SK-N-SH (cell line): Measurements from ENCODE around the gene CSTPP1. TPM values are rescaled to one million over a fixed set of nuclear protein-coding genes. Genes with fewer than 3 reads are reported as not detected.

ENCODE experiments used
- CTCF ChIA-PET: fragments of 300-600, 350-600 bp; formaldehyde crosslinking; extraction: SDS; loops from one replicate; lab custom pipeline; 2021; lab: Yijun Ruan, JAX
- POLR2A ChIA-PET: fragments of 350-600 bp; sonication (Branson Sonifier 250); formaldehyde crosslinking; extraction: SDS; loops from one replicate; lab custom pipeline; 2020; ENCODE audit warnings: antibody characterized with exemption, inconsistent platforms; lab: Yijun Ruan, JAX
- DNase-seq: peaks from one replicate; pipeline ENCODE4 v3.0.0; 2012
- H2AFZ ChIP-seq: fragments of 200-600 bp; sonication (generic); 2 replicates; pipeline ENCODE4 v1.8.1; 2016; ENCODE audit warnings: antibody characterized with exemption, mild to moderate bottlenecking, low read depth
- H3F3A ChIP-seq: fragments of 200-600 bp; sonication (generic); replicated peaks from 2 replicates; pipeline ENCODE3; 2016; ENCODE audit warnings: antibody characterized with exemption, mild to moderate bottlenecking; ENCODE audit not compliant: insufficient read depth
- H3K27ac ChIP-seq, 2 experiments: fragments of 200-500 bp in 1 of 2; fragments of 200-600 bp in 1 of 2; sonication (Bioruptor generic) in 1 of 2; sonication (generic), shearing (Covaris generic) in 1 of 2; 2 replicates each; pipeline versions ENCODE4 v1.5.1 to v1.6.1; 2014 to 2016; ENCODE audit warnings: low read depth in 2 of 2, inconsistent platforms in 1 of 2, low read length in 1 of 2, mild to moderate bottlenecking in 1 of 2, mixed read lengths in 1 of 2
- H3K27me3 ChIP-seq: fragments of 200-600 bp; sonication (generic), shearing (Covaris generic); 2 replicates; pipeline ENCODE4 v1.6.1; 2016; ENCODE audit warnings: mixed run types; ENCODE audit not compliant: insufficient read depth
- H3K36me3 ChIP-seq, 2 experiments: fragments of 200-500 bp in 1 of 2; fragments of 200-600 bp in 1 of 2; sonication (Bioruptor generic) in 1 of 2; sonication (generic) in 1 of 2; replicated peaks in 1 of 2; 2 replicates each; pipeline versions ENCODE3 to v1.5.1; 2014 to 2016; ENCODE audit warnings: low read length in 1 of 2, mild to moderate bottlenecking in 1 of 2; ENCODE audit not compliant: insufficient read depth in 2 of 2, control insufficient read depth in 1 of 2
- H3K4me1 ChIP-seq, 2 experiments: fragments of 200-500 bp in 1 of 2; fragments of 200-600 bp in 1 of 2; sonication (Bioruptor generic) in 1 of 2; sonication (generic), shearing (Covaris generic) in 1 of 2; 2 replicates each; pipeline versions ENCODE4 v1.5.1 to v1.6.1; 2014 to 2016; ENCODE audit warnings: low read depth in 1 of 2, low read length in 1 of 2, mixed run types in 1 of 2; ENCODE audit not compliant: insufficient read depth in 2 of 2, control insufficient read depth in 1 of 2
- H3K4me2 ChIP-seq: fragments of 200-600 bp; sonication (generic), shearing (Covaris generic); 2 replicates; pipeline ENCODE4 v1.6.1; 2017; ENCODE audit warnings: mixed run types
- H3K4me3 ChIP-seq, 2 experiments: fragments of 200-500 bp in 1 of 2; fragments of 200-600 bp in 1 of 2; sonication (Bioruptor generic) in 1 of 2; sonication (generic), shearing (Covaris generic) in 1 of 2; 2 replicates each; pipeline versions ENCODE4 v1.5.1 to v1.8.1; 2014 to 2016; ENCODE audit warnings: low read depth in 2 of 2, inconsistent platforms in 1 of 2, low read length in 1 of 2, mild to moderate bottlenecking in 1 of 2, mixed read lengths in 1 of 2, moderate library complexity in 1 of 2
- H3K79me2 ChIP-seq: fragments of 200-600 bp; sonication (generic); 2 replicates; pipeline ENCODE4 v1.8.1; 2017; ENCODE audit warnings: mild to moderate bottlenecking; ENCODE audit not compliant: insufficient read depth
- H3K9ac ChIP-seq: fragments of 200-600 bp; sonication (generic); 2 replicates; pipeline ENCODE4 v1.6.1; 2017; ENCODE audit warnings: mixed run types
- H3K9me2 ChIP-seq: fragments of 200-600 bp; sonication (generic); 2 replicates; pipeline ENCODE4 v1.6.1; 2017; ENCODE audit warnings: mixed run types
- H3K9me3 ChIP-seq: fragments of 200-600 bp; sonication (generic); 2 replicates; pipeline ENCODE4 v1.6.1; 2017; ENCODE audit warnings: mixed run types, mild to moderate bottlenecking, moderate library complexity
- H4K20me1 ChIP-seq: fragments of 200-600 bp; sonication (generic); 2 replicates; pipeline ENCODE4 v1.6.1; 2017; ENCODE audit warnings: mild to moderate bottlenecking, mixed run types; ENCODE audit not compliant: insufficient read depth
- CHD2 ChIP-seq: fragments of 150-350 bp; IDR thresholded peaks from 2 replicates; pipeline ENCODE4 v1.6.1; 2018; ENCODE audit warnings: low read length; ENCODE audit not compliant: partially characterized antibody
- CTCF ChIP-seq: fragments of 200-600 bp; sonication (generic); IDR thresholded peaks from 2 replicates; pipeline ENCODE4 v1.6.1; 2017; ENCODE audit warnings: antibody characterized with exemption, mild to moderate bottlenecking, moderate library complexity
- ELF1 ChIP-seq: IDR thresholded peaks from 2 replicates; pipeline ENCODE4 v1.4.0; 2012
- EP300 ChIP-seq, 2 experiments: IDR thresholded peaks; 2 replicates each; pipeline versions ENCODE4 v1.4.0 to v1.6.1; 2012; ENCODE audit warnings: borderline replicate concordance in 1 of 2, low read depth in 1 of 2, low read length in 1 of 2
- GATA2 ChIP-seq: sonication (generic); formaldehyde crosslinking; IDR thresholded peaks from 2 replicates; pipeline ENCODE4 v1.5.0; 2020; ENCODE audit warnings: mild to moderate bottlenecking, missing genetic modification reagents
- IRF3 ChIP-seq: fragments of 150-350 bp; IDR thresholded peaks from 2 replicates; pipeline ENCODE4 v1.6.1; 2016; ENCODE audit warnings: mild to moderate bottlenecking, low read depth, low read length
- MEF2A ChIP-seq: IDR thresholded peaks from 2 replicates; pipeline ENCODE4 v1.4.0; 2012; ENCODE audit warnings: low read depth, borderline replicate concordance
- MXI1 ChIP-seq: IDR thresholded peaks from 2 replicates; pipeline ENCODE4 v1.6.1; 2012; ENCODE audit warnings: mild to moderate bottlenecking, low read depth, low read length, improper control_type of control experiment
- RAD21 ChIP-seq: IDR thresholded peaks from 2 replicates; pipeline ENCODE4 v1.6.1; 2012; ENCODE audit warnings: mild to moderate bottlenecking, low read length
- RCOR1 ChIP-seq: fragments of 150-350 bp; IDR thresholded peaks from 2 replicates; pipeline ENCODE4 v1.6.1; 2017; ENCODE audit warnings: antibody characterized with exemption, low read length
- RXRA ChIP-seq: IDR thresholded peaks from 2 replicates; pipeline ENCODE4 v1.4.0; 2012; ENCODE audit warnings: low read depth, mild to moderate bottlenecking, borderline replicate concordance
- SMC3 ChIP-seq: IDR thresholded peaks from 2 replicates; pipeline ENCODE4 v1.6.1; 2012; ENCODE audit warnings: low read depth, low read length, improper control_type of control experiment
- TAF1 ChIP-seq: IDR thresholded peaks from 2 replicates; pipeline ENCODE4 v1.6.1; 2012; ENCODE audit warnings: low read depth, mild to moderate bottlenecking, low read length, moderate library complexity, borderline replicate concordance
- TCF12 ChIP-seq: IDR thresholded peaks from 2 replicates; pipeline ENCODE4 v1.4.0; 2012
- WGBS: methylation state at CpG from one replicate; pipeline ENCODE4 v1.1.6; 2017; ENCODE audit warnings: low lambda C conversion rate; 5-methylcytosine and 5-hydroxymethylcytosine counted together
- polyA plus RNA-seq, 3 experiments: library from polyadenylated mRNA; depleted of rRNA; stranded (reverse); fragments of >200 nt; gene quantifications; 2 replicates each; pipeline ENCODE4 v1.2.3, GENCODE V29; 2012
- TF ChIP-seq, protein P1 (sequence below): IDR thresholded peaks from 2 replicates; pipeline ENCODE4 v1.6.1; 2012; ENCODE audit warnings: mild to moderate bottlenecking, low read depth, low read length, moderate library complexity
- TF ChIP-seq, protein P2 (sequence below): fragments of 150-350 bp; IDR thresholded peaks from 2 replicates; pipeline ENCODE4 v1.6.1; 2017; ENCODE audit warnings: antibody characterized with exemption, low read length, low read depth, borderline replicate concordance
- TF ChIP-seq, protein P3 (sequence below): IDR thresholded peaks from 2 replicates; pipeline ENCODE4 v1.4.0; 2012; ENCODE audit warnings: low read depth
- TF ChIP-seq, protein P4 (sequence below): IDR thresholded peaks from 2 replicates; pipeline ENCODE4 v1.4.0; 2012; ENCODE audit warnings: low read depth, borderline replicate concordance

Gene CSTPP1
- polyA plus RNA-seq, 1 of the 3 experiments (the other 2 are of a cell fraction): 85.7 TPM

GRCh38 chr11:47021527-47021818 is 84.9 kb downstream of the CSTPP1 start:
- H3K9me2 ChIP-seq: no peaks in the 10 kb centered on the region
- H3K79me2 ChIP-seq: no peaks in the 10 kb centered on the region
- H3K27ac ChIP-seq: no peak overlapping the region; a peak in 1 of 4 replicates
- no peaks in the 10 kb centered on the region for H4K20me1 ChIP-seq
- no peaks in the 10 kb centered on the region for H3K27me3 ChIP-seq
- H3K9ac ChIP-seq: no peak overlapping the region
- H3K4me2 ChIP-seq: no peak overlapping the region
- no peak overlapping the region for H3K4me3 ChIP-seq
- 100% methylated on average over 1 of the region's 1 CpG for WGBS
- DNase-seq: no peak
- H2AFZ ChIP-seq: no peak overlapping the region
- H3K4me1 ChIP-seq: peaks cover 2 to 14% of the 10 kb centered on the region in 2 experiments; a peak in 2 of 4 replicates
- CTCF ChIA-PET: interaction anchor here (0.6 to 1.5 kb wide), 6 partner anchors 14 to 910 kb away, joined by 3 to 6 read pairs (median 3); no protein-coding TSS in a partner anchor
- TF ChIP-seq TAF1: no peak
- TF ChIP-seq TCF12: no peak
- TF ChIP-seq ELF1: no peak
- TF ChIP-seq GATA2 (CRISPR knock-in tag): no peak
- TF ChIP-seq RAD21: no peak
- TF ChIP-seq, protein P1, sequence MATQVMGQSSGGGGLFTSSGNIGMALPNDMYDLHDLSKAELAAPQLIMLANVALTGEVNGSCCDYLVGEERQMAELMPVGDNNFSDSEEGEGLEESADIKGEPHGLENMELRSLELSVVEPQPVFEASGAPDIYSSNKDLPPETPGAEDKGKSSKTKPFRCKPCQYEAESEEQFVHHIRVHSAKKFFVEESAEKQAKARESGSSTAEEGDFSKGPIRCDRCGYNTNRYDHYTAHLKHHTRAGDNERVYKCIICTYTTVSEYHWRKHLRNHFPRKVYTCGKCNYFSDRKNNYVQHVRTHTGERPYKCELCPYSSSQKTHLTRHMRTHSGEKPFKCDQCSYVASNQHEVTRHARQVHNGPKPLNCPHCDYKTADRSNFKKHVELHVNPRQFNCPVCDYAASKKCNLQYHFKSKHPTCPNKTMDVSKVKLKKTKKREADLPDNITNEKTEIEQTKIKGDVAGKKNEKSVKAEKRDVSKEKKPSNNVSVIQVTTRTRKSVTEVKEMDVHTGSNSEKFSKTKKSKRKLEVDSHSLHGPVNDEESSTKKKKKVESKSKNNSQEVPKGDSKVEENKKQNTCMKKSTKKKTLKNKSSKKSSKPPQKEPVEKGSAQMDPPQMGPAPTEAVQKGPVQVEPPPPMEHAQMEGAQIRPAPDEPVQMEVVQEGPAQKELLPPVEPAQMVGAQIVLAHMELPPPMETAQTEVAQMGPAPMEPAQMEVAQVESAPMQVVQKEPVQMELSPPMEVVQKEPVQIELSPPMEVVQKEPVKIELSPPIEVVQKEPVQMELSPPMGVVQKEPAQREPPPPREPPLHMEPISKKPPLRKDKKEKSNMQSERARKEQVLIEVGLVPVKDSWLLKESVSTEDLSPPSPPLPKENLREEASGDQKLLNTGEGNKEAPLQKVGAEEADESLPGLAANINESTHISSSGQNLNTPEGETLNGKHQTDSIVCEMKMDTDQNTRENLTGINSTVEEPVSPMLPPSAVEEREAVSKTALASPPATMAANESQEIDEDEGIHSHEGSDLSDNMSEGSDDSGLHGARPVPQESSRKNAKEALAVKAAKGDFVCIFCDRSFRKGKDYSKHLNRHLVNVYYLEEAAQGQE: no peak
- TF ChIP-seq, protein P2, sequence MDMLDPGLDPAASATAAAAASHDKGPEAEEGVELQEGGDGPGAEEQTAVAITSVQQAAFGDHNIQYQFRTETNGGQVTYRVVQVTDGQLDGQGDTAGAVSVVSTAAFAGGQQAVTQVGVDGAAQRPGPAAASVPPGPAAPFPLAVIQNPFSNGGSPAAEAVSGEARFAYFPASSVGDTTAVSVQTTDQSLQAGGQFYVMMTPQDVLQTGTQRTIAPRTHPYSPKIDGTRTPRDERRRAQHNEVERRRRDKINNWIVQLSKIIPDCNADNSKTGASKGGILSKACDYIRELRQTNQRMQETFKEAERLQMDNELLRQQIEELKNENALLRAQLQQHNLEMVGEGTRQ: no peak
- no peak for TF ChIP-seq CTCF
- TF ChIP-seq MEF2A: no peak
- TF ChIP-seq SMC3: no peak
- no peak for TF ChIP-seq RCOR1
- no peak for TF ChIP-seq EP300 (IDR thresholded peaks at IDR 0.05; ENCODE audit: borderline replicate concordance in 1 of 2, low read depth in 1 of 2, low read length in 1 of 2)
- no peak for TF ChIP-seq IRF3
- no peak for TF ChIP-seq RXRA
- TF ChIP-seq, protein P3, sequence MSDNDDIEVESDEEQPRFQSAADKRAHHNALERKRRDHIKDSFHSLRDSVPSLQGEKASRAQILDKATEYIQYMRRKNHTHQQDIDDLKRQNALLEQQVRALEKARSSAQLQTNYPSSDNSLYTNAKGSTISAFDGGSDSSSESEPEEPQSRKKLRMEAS: no peak
- TF ChIP-seq, protein P4, sequence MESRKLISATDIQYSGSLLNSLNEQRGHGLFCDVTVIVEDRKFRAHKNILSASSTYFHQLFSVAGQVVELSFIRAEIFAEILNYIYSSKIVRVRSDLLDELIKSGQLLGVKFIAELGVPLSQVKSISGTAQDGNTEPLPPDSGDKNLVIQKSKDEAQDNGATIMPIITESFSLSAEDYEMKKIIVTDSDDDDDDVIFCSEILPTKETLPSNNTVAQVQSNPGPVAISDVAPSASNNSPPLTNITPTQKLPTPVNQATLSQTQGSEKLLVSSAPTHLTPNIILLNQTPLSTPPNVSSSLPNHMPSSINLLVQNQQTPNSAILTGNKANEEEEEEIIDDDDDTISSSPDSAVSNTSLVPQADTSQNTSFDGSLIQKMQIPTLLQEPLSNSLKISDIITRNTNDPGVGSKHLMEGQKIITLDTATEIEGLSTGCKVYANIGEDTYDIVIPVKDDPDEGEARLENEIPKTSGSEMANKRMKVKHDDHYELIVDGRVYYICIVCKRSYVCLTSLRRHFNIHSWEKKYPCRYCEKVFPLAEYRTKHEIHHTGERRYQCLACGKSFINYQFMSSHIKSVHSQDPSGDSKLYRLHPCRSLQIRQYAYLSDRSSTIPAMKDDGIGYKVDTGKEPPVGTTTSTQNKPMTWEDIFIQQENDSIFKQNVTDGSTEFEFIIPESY: no peak
- TF ChIP-seq MXI1: no peak
- TF ChIP-seq CHD2: no peak
- peaks cover 9% of the 10 kb centered on the region for H3F3A ChIP-seq
- no peaks in the 10 kb centered on the region for H3K9me3 ChIP-seq
- H3K36me3 ChIP-seq: no peaks in the 10 kb centered on the region
- POLR2A ChIA-PET: no interaction called here
